HepG2 (cell line): ENCODE data around the gene ARR3. TPM values are rescaled to one million over a fixed set of nuclear protein-coding genes. Genes with fewer than 3 reads are reported as not detected.

ENCODE experiments used
- ATAC-seq: fragments of 200-7000 bp; cut with Tn5 transposase; 3 replicates; pipeline ENCODE4 v1.9.1; 2020; ENCODE audit warnings: mild to moderate bottlenecking, moderate library complexity
- BruUV-seq: library from RNA; stranded (reverse); fragments of 400-500 nt; replicated peaks from 2 replicates; lab custom pipeline; 2021; lab: Mats Ljungman, UMichigan
- CTCF ChIA-PET: fragments of 300-600 bp; formaldehyde crosslinking; extraction: SDS; loops from one replicate; lab custom pipeline; 2021; ENCODE audit warnings: low total read pairs, inconsistent platforms, low intra/inter-chr PET ratio; lab: Yijun Ruan, JAX
- POLR2A ChIA-PET: fragments of 350-600 bp; sonication (Branson Sonifier 250); formaldehyde crosslinking; loops from one replicate; lab custom pipeline; 2020; ENCODE audit warnings: antibody characterized with exemption, inconsistent platforms; lab: Yijun Ruan, JAX
- DNase-seq: peaks from one replicate; pipeline ENCODE4 v3.0.0-alpha.2; 2015; ENCODE audit warnings: low spot score
- FAIRE-seq: peaks from 3 replicates; lab custom pipeline; 2011; peaks lifted over from hg19 to GRCh38; lab: Jason Lieb, UNC
- H2AFZ ChIP-seq: one replicate; pipeline ENCODE4 v1.6.1; 2011; ENCODE audit warnings: low read length, inconsistent platforms
- H3K27ac ChIP-seq: fragments of 300-600 bp; 3 replicates; pipeline ENCODE4 v1.8.0; 2011; ENCODE audit warnings: mixed run types, mild to moderate bottlenecking, mixed read lengths, low read length, inconsistent platforms; ENCODE audit not compliant: insufficient read depth; ENCODE audit errors: extremely low read length
- H3K27me3 ChIP-seq, 2 experiments: fragments of 200-600 bp in 1 of 2; 2 replicates in 1 of 2; 3 replicates in 1 of 2; pipeline versions ENCODE4 v1.6.0 to v1.8.0; 2011; ENCODE audit warnings: low read length in 2 of 2, mild to moderate bottlenecking in 2 of 2, moderate library complexity in 2 of 2, inconsistent platforms in 1 of 2; ENCODE audit not compliant: insufficient read depth in 2 of 2, control insufficient read depth in 1 of 2
- H3K36me3 ChIP-seq, 2 experiments: fragments of 200-600 bp in 1 of 2; replicated peaks in 1 of 2; 2 replicates in 1 of 2; 3 replicates in 1 of 2; pipeline versions ENCODE4 v1.5.1 to v1.8.0; 2011; ENCODE audit warnings: low read length in 2 of 2, inconsistent platforms in 1 of 2; ENCODE audit not compliant: insufficient read depth in 2 of 2, control insufficient read depth in 1 of 2
- H3K4me1 ChIP-seq: 2 replicates; pipeline ENCODE4 v1.5.1; 2012; ENCODE audit warnings: low read length, inconsistent platforms; ENCODE audit not compliant: insufficient read depth
- H3K4me2 ChIP-seq: 2 replicates; pipeline ENCODE4 v1.6.0; 2011; ENCODE audit warnings: low read depth, low read length, inconsistent platforms
- H3K4me3 ChIP-seq, 3 experiments: fragments of 200-600 bp in 1 of 3; sonication (generic), shearing (Covaris generic) in 1 of 3; replicated peaks in 1 of 3; 2 replicates each; pipeline ENCODE4 v1.5.1; 2011 to 2016; ENCODE audit warnings: low read length in 3 of 3, inconsistent platforms in 2 of 3, low read depth in 2 of 3, mild to moderate bottlenecking in 2 of 3, control low read depth in 1 of 3, mixed read lengths in 1 of 3; ENCODE audit not compliant: insufficient read depth in 1 of 3
- H3K79me2 ChIP-seq: one replicate; pipeline ENCODE4 v1.6.1; 2011; ENCODE audit warnings: low read length, inconsistent platforms; ENCODE audit not compliant: insufficient read depth
- H3K9ac ChIP-seq: 2 replicates; pipeline ENCODE4 v1.6.0; 2011; ENCODE audit warnings: mild to moderate bottlenecking, low read depth, low read length, inconsistent platforms; ENCODE audit not compliant: insufficient read depth
- H3K9me3 ChIP-seq: 2 replicates; pipeline ENCODE4 v1.5.1; 2012; ENCODE audit warnings: mild to moderate bottlenecking, low read length
- H4K20me1 ChIP-seq: 2 replicates; pipeline ENCODE4 v1.6.0; 2011; ENCODE audit warnings: inconsistent platforms, mild to moderate bottlenecking, low read length, moderate library complexity; ENCODE audit not compliant: insufficient read depth
- CCDC6 ChIP-seq: sonication (generic); formaldehyde crosslinking; IDR thresholded peaks from 2 replicates; pipeline ENCODE4 v1.8.1; 2022; ENCODE audit warnings: mild to moderate bottlenecking, missing genetic modification reagents, moderate library complexity
- HOXA3 ChIP-seq: sonication (generic); formaldehyde crosslinking; IDR thresholded peaks from 2 replicates; pipeline ENCODE4 v1.5.0; 2020; ENCODE audit warnings: missing genetic modification reagents
- KAT2B ChIP-seq: fragments of 150-350 bp; IDR thresholded peaks from 2 replicates; pipeline ENCODE4 v1.6.1; 2014; ENCODE audit warnings: low read depth, low read length, borderline replicate concordance
- KDM5A ChIP-seq: fragments of 200-600 bp; sonication (generic); IDR thresholded peaks from 2 replicates; pipeline ENCODE4 v1.7.0; 2018; ENCODE audit warnings: antibody characterized with exemption, mild to moderate bottlenecking, low read length, borderline replicate concordance
- NCOA2 ChIP-seq: sonication (generic); formaldehyde crosslinking; IDR thresholded peaks from 2 replicates; pipeline ENCODE4 v1.8.0; 2022; ENCODE audit warnings: inconsistent platforms
- ZNF577 ChIP-seq: sonication (generic); formaldehyde crosslinking; IDR thresholded peaks from 2 replicates; pipeline ENCODE4 v1.4.0; 2020; ENCODE audit warnings: mild to moderate bottlenecking, low read depth, missing genetic modification reagents, borderline replicate concordance
- ZNF782 ChIP-seq: sonication (generic); formaldehyde crosslinking; IDR thresholded peaks from 2 replicates; pipeline ENCODE4 v1.4.0; 2020; ENCODE audit warnings: missing genetic modification reagents, mild to moderate bottlenecking, borderline replicate concordance
- WGBS: methylation state at CpG from one replicate; pipeline ENCODE4 v1.1.6; 2017; ENCODE audit warnings: low lambda C conversion rate; 5-methylcytosine and 5-hydroxymethylcytosine counted together
- in situ Hi-C: cut with HindIII; loops from 2 replicates; pipeline ENCODE4 v1.10.0; 2017; ENCODE audit warnings: low pct_unique_long_range_greater_than_20kb; ENCODE audit not compliant: extremely low pct_ligation_motif_present
- intact Hi-C: fragments of 100-400 bp; cut with micrococcal nuclease; formaldehyde crosslinking; loops from one replicate; pipeline ENCODE4 v1.10.0; 2022; ENCODE audit not compliant: unreplicated experiment
- polyA plus RNA-seq, 8 experiments: library from polyadenylated mRNA; depleted of rRNA in 3 of 8; stranded (reverse) in 7 of 8; unstranded in 1 of 8; fragments of >200 nt; fragmentation: Illumina TruSeq in 4 of 8; extraction: Trizol in 4 of 8; gene quantifications; 2 replicates each; pipeline versions ENCODE4 v1.2.1 to v1.2.3, GENCODE V29; 2011 to 2016; ENCODE audit warnings: low read depth in 4 of 8, missing spikeins in 1 of 8, mixed read lengths in 1 of 8; ENCODE audit not compliant: insufficient read depth in 1 of 8
- small RNA-seq, 3 experiments: library from RNA; depleted of rRNA; stranded (forward); fragments of <200 nt; gene quantifications; one replicate each; pipeline ENCODE3, GENCODE V24; 2012; ENCODE audit warnings: low read depth in 2 of 3, low replicate concordance in 1 of 3; ENCODE audit not compliant: insufficient read length in 3 of 3, insufficient read depth in 2 of 3
- total RNA-seq, 5 experiments: library from RNA; depleted of rRNA; stranded (reverse); fragments of >200 nt; fragmentation: Illumina TruSeq; extraction: Trizol; gene quantifications; 2 replicates each; pipeline ENCODE4 v1.2.3, GENCODE V29; 2016; ENCODE audit warnings: low read depth in 1 of 5
- TF ChIP-seq, protein P1 (sequence below): sonication (generic); formaldehyde crosslinking; IDR thresholded peaks from 2 replicates; pipeline ENCODE4 v1.4.0; 2020; ENCODE audit warnings: mild to moderate bottlenecking, missing genetic modification reagents

Gene ARR3
- total and polyA plus RNA-seq, 2 of the 13 experiments (the other 11 are each of a cell fraction or from before 2014, with no cell fraction given), result not detected

DNA sequence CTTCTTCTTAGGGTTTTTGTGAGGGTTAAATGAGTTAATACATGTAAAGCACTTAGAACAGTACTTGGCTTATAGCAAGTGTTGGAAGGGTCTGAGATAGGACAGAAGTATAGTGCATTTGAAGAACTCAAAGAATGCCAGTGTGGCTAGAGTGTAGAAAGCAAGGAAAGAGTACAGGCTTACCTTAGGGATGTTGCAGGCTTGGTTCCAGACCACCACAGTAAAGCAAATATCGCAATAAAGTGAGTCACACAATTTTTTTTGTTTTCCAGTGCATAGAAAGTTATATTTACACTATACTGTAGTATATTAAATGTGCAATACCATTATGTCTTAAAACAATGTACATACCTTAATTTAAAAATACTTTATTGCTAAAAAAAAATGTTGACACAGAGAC lies 63.0 kb downstream of the ARR3 start:
- TF ChIP-seq KAT2B (no peak), CCDC6 (CRISPR knock-in tag) (no peak), ZNF782 (CRISPR knock-in tag) (no peak), NCOA2 (CRISPR knock-in tag) (no peak), KDM5A (no peak), HOXA3 (no peak), ZNF577 (no peak)
- TF ChIP-seq, protein P1, sequence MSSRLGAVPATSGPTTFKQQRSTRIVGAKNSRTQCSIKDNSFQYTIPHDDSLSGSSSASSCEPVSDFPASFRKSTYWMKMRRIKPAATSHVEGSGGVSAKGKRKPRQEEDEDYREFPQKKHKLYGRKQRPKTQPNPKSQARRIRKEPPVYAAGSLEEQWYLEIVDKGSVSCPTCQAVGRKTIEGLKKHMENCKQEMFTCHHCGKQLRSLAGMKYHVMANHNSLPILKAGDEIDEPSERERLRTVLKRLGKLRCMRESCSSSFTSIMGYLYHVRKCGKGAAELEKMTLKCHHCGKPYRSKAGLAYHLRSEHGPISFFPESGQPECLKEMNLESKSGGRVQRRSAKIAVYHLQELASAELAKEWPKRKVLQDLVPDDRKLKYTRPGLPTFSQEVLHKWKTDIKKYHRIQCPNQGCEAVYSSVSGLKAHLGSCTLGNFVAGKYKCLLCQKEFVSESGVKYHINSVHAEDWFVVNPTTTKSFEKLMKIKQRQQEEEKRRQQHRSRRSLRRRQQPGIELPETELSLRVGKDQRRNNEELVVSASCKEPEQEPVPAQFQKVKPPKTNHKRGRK (CRISPR knock-in tag), result no peak
- TF ChIP-seq, all 625 proteins: peak for 0
- Histone ChIP-seq H3K4me1 (no peaks in the 10 kb centered on the region), H3K27me3 (no peaks in the 10 kb centered on the region), H3K4me2 (no peak overlapping the region), H3K79me2 (no peaks in the 10 kb centered on the region), H2AFZ (no peak overlapping the region), H3K27ac (no peak overlapping the region), H3K36me3 (peaks cover 0 to 11% of the 10 kb centered on the region in 2 experiments; a peak in 2 of 5 replicates), H3K4me3 (no peak overlapping the region), H3K9ac (no peak overlapping the region), H4K20me1 (no peaks in the 10 kb centered on the region), H3K9me3 (no peaks in the 10 kb centered on the region)
- ChIA-PET CTCF (no interaction called here), POLR2A (no interaction called here)
- BruUV-seq, result no TSS peak
- WGBS, result 95% methylated on average over 1 of the region's 1 CpG
- no peak for DNase-seq
- no peak for FAIRE-seq
- intact Hi-C loops, result no loop called here
- no peak for ATAC-seq
- in situ Hi-C loops, result no loop called here

Small RNAs within 50 kb of the gene (small RNA-seq; reads per million reads assigned to genes)
- 0 reads per million in 3 experiments for gene RNA5SP507

Other genes starting within 250 kb of the ARR3 start
- not detected in 2 replicates for gene AWAT2, start 218.4 kb upstream of the ARR3 start, total RNA-seq (2016; rRNA removed; fragmentation: Illumina TruSeq; extraction: Trizol)
- gene AWAT2, start 218.4 kb upstream of the ARR3 start, polyA plus RNA-seq (2011; rRNA removed), result not detected in 2 replicates
- gene OTUD6A, start 205.9 kb upstream of the ARR3 start, total RNA-seq (2016; rRNA removed; fragmentation: Illumina TruSeq; extraction: Trizol), result not detected in 2 replicates
- gene OTUD6A, start 205.9 kb upstream of the ARR3 start, polyA plus RNA-seq (2011; rRNA removed), result not detected in 2 replicates
- gene IGBP1, start 134.9 kb upstream of the ARR3 start, total RNA-seq (2016; rRNA removed; fragmentation: Illumina TruSeq; extraction: Trizol), result 59.3 and 79.4 TPM in 2 replicates
- gene IGBP1, start 134.9 kb upstream of the ARR3 start, polyA plus RNA-seq (2011; rRNA removed), result 81.2 and 103 TPM in 2 replicates
- not detected in 2 replicates for gene DGAT2L6, start 90.9 kb upstream of the ARR3 start, total RNA-seq (2016; rRNA removed; fragmentation: Illumina TruSeq; extraction: Trizol)
- not detected in 2 replicates for gene DGAT2L6, start 90.9 kb upstream of the ARR3 start, polyA plus RNA-seq (2011; rRNA removed)
- not detected in 2 replicates for gene AWAT1, start 33.7 kb upstream of the ARR3 start, total RNA-seq (2016; rRNA removed; fragmentation: Illumina TruSeq; extraction: Trizol)
- not detected in 2 replicates for gene AWAT1, start 33.7 kb upstream of the ARR3 start, polyA plus RNA-seq (2011; rRNA removed)
- 0.07 TPM in 1 of 2 replicates, not detected in the other for gene P2RY4, start 8.1 kb upstream of the ARR3 start, total RNA-seq (2016; rRNA removed; fragmentation: Illumina TruSeq; extraction: Trizol)
- gene P2RY4, start 8.1 kb upstream of the ARR3 start, polyA plus RNA-seq (2011; rRNA removed), result 0.49 and 0.67 TPM in 2 replicates
- not detected in 2 replicates for gene RAB41, start 13.8 kb downstream of the ARR3 start, total RNA-seq (2016; rRNA removed; fragmentation: Illumina TruSeq; extraction: Trizol)
- gene RAB41, start 13.8 kb downstream of the ARR3 start, polyA plus RNA-seq (2011; rRNA removed), result not detected in 2 replicates
- 29.1 and 42.0 TPM in 2 replicates for gene PDZD11, start 21.6 kb downstream of the ARR3 start, total RNA-seq (2016; rRNA removed; fragmentation: Illumina TruSeq; extraction: Trizol)
- 42.9 and 47.0 TPM in 2 replicates for gene PDZD11, start 21.6 kb downstream of the ARR3 start, polyA plus RNA-seq (2011; rRNA removed)
- 28.2 and 42.2 TPM in 2 replicates for gene KIF4A, start 21.8 kb downstream of the ARR3 start, total RNA-seq (2016; rRNA removed; fragmentation: Illumina TruSeq; extraction: Trizol)
- 5.6 and 9.4 TPM in 2 replicates for gene KIF4A, start 21.8 kb downstream of the ARR3 start, polyA plus RNA-seq (2011; rRNA removed)
- 0.04 TPM in 1 of 2 replicates, not detected in the other for gene GDPD2, start 155.0 kb downstream of the ARR3 start, total RNA-seq (2016; rRNA removed; fragmentation: Illumina TruSeq; extraction: Trizol)
- gene GDPD2, start 155.0 kb downstream of the ARR3 start, polyA plus RNA-seq (2011; rRNA removed), result 0.08 TPM in 1 of 2 replicates, not detected in the other
- gene DLG3, start 176.5 kb downstream of the ARR3 start, total RNA-seq (2016; rRNA removed; fragmentation: Illumina TruSeq; extraction: Trizol), result 19.4 and 27.2 TPM in 2 replicates
- gene DLG3, start 176.5 kb downstream of the ARR3 start, polyA plus RNA-seq (2011; rRNA removed), result 8.1 and 9.9 TPM in 2 replicates